Measurements from ENCODE around the gene CHRNG.
"Not testable (repeated sequence)": the region's sequence is repeated elsewhere in the genome, so short reads cannot be mapped to it uniquely, and the experiment has no call there.

Gene CHRNG

DNA sequence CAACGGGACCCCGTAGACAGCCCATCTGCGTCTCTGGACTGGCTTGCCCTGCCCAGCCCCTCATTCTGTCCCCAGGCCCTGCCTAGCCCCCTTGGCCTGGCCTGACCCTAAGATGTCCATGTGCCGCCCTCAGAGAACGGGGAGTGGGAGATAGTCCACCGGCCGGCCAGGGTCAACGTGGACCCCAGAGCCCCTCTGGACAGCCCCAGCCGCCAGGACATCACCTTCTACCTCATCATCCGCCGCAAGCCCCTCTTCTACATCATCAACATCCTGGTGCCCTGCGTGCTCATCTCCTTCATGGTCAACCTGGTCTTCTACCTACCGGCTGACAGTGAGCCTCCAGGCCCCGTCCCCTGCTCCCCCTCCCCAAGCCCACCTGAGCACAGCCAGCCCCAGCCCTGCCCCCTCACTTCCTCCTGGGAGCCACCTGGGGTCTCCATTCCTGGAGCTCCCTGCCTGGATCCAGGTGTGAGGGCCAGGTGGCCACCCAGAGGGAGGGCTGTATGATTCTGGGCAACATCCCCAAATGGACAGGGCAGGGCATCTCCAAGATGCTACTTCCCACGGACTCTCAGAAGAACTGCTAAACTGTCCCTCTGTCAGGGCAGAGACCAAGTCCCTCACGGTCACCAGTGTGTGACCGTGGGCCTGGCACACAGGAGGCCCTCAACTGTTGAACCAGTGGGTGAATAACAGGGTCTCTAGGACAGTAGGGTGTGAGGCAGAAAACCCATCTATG, 9.5 kb upstream of the CHRNG start:
- Histone ChIP-seq H3K27me3 (ENCODE audit: insufficient read depth, low read depth, severe bottlenecking) (no peaks in the 10 kb centered on the region), H3K36me3 (no peaks in the 10 kb centered on the region), H3K4me3 (ENCODE audit: low read depth, low read length) (no peak overlapping the region), H3K9me3 (ENCODE audit: severe bottlenecking) (no peaks in the 10 kb centered on the region), H3K27ac (no peak overlapping the region)
- TF ChIP-seq, protein P1, sequence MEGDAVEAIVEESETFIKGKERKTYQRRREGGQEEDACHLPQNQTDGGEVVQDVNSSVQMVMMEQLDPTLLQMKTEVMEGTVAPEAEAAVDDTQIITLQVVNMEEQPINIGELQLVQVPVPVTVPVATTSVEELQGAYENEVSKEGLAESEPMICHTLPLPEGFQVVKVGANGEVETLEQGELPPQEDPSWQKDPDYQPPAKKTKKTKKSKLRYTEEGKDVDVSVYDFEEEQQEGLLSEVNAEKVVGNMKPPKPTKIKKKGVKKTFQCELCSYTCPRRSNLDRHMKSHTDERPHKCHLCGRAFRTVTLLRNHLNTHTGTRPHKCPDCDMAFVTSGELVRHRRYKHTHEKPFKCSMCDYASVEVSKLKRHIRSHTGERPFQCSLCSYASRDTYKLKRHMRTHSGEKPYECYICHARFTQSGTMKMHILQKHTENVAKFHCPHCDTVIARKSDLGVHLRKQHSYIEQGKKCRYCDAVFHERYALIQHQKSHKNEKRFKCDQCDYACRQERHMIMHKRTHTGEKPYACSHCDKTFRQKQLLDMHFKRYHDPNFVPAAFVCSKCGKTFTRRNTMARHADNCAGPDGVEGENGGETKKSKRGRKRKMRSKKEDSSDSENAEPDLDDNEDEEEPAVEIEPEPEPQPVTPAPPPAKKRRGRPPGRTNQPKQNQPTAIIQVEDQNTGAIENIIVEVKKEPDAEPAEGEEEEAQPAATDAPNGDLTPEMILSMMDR (IDR thresholded peaks at IDR 0.05; ENCODE audit: low read depth, low read length) = no peak
- DNase-seq = no peak

DNA sequence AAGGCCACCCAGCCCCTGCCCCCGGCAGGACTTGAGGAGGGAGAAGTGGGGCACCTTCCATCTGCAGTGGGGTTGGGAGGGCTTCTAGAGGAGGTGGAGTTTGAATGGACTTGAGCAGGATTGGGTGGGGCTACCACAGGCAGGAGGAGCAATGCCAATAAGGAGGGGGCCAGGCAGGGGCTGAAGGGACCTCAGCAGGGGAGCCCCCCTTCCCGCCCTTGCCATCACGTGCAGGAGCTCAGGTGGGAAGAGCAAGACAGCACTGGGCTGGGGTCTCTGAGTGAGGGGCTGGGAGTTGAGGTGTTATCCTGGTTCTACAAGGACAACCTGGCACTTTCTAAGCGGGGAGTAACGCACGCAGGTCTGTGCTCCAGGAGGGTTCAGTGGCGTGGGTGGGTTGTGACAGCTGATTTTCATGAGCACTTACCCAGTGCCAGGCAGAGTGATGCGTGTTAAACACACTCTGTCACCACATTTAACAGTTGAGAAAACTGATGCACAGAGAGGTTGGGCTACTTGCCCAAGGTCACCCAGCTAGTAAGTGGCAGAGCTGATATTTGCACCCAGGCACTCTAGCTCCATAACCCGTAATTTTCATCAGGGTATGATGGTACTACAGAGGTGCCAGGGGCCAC, 8.7 kb upstream of the CHRNG start:
- no peak overlapping the region for H3K4me3 ChIP-seq (ENCODE audit: low read depth, low read length)
- no peaks in the 10 kb centered on the region for H3K9me3 ChIP-seq (ENCODE audit: severe bottlenecking)
- DNase-seq = no peak
- H3K27ac ChIP-seq = no peak overlapping the region
- H3K36me3 ChIP-seq = no peaks in the 10 kb centered on the region
- H3K27me3 ChIP-seq (ENCODE audit: insufficient read depth, low read depth, severe bottlenecking) = no peaks in the 10 kb centered on the region
- TF ChIP-seq, protein P1 (IDR thresholded peaks at IDR 0.05; ENCODE audit: low read depth, low read length) = no peak

DNA sequence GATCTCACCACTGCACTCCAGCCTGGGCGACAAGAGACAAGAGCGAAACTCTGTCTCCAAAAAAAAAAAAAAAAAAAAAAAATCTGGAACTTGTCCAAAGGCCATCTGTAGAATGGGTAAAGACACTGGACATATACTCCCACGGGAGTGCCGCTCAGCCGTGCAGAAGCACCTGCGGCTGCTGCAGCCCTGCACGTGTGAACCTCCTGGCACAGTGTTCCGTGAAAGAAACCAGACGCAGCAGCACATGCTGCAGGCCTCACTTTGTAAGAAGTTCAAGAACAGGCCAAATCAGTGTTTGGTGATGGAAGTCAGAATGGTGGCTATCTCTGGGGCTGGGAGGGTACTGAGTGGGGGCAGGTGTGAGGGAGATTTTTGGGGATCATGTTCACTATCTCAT, 7.1 kb upstream of the CHRNG start:
- H3K27me3 ChIP-seq (ENCODE audit: insufficient read depth, low read depth, severe bottlenecking) = no peaks in the 10 kb centered on the region
- H3K36me3 ChIP-seq = no peaks in the 10 kb centered on the region
- DNase-seq = no peak
- no peak overlapping the region for H3K27ac ChIP-seq
- H3K4me3 ChIP-seq (ENCODE audit: low read depth, low read length) = no peak overlapping the region
- no peaks in the 10 kb centered on the region for H3K9me3 ChIP-seq (ENCODE audit: severe bottlenecking)
- TF ChIP-seq, protein P1 (IDR thresholded peaks at IDR 0.05; ENCODE audit: low read depth, low read length) = no peak

DNA sequence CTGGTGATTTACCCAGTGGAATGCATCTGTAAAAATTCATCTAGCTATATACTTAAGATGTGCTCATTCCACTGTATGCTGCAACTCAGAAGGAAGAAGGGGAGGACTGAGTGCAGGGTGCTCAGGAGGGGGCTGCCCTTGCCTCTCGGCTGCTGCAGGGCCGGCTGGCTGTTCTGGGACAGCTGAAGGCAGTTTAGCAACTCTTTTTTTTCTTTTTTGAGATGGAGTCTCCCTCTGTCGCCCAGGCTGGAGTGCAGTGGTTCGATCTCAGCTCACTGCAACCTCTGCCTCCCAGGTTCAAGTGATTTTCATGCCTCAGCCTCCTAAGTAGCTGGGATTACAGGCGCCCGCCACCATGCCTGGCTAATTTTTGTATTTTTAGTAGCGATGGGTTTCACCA, 6.7 kb upstream of the CHRNG start:
- DNase-seq; H3K4me3 ChIP-seq (ENCODE audit: low read depth, low read length); H3K9me3 ChIP-seq (ENCODE audit: severe bottlenecking); H3K27ac ChIP-seq; H3K36me3 ChIP-seq; H3K27me3 ChIP-seq (ENCODE audit: insufficient read depth, low read depth, severe bottlenecking): not testable (repeated sequence)

DNA sequence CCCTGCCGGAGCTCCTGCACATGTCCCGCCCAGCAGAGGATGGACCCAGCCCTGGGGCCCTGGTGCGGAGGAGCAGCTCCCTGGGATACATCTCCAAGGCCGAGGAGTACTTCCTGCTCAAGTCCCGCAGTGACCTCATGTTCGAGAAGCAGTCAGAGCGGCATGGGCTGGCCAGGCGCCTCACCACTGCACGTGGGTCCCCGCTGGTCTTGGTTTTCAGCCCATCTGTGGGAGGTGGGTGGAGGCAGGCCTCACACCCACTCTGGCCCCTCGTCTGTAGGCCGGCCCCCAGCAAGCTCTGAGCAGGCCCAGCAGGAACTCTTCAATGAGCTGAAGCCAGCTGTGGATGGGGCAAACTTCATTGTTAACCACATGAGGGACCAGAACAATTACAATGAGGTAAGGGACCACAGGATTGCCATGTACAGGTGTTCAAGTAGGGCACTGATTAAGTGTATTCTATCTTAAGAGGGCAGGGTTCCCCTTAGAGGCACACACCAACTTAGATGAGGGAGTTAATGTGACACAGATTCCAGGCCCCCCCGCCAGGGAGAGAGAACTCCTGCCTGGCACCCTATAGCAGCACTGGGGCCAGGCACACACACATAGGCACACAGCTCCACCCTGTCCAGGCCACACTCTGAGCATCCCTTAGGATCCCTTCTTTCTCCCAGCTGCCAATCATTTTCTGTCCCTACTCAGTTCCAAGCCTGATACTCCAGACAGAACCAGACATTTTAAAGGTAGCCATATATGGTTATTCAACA, 5.4 kb upstream of the CHRNG start:
- Histone ChIP-seq H3K36me3 (no peaks in the 10 kb centered on the region), H3K27ac (no peak overlapping the region), H3K27me3 (ENCODE audit: insufficient read depth, low read depth, severe bottlenecking) (no peaks in the 10 kb centered on the region), H3K4me3 (ENCODE audit: low read depth, low read length) (no peak overlapping the region), H3K9me3 (ENCODE audit: severe bottlenecking) (no peaks in the 10 kb centered on the region)
- no peak for DNase-seq
- TF ChIP-seq, protein P1 (IDR thresholded peaks at IDR 0.05; ENCODE audit: low read depth, low read length) = no peak

DNA sequence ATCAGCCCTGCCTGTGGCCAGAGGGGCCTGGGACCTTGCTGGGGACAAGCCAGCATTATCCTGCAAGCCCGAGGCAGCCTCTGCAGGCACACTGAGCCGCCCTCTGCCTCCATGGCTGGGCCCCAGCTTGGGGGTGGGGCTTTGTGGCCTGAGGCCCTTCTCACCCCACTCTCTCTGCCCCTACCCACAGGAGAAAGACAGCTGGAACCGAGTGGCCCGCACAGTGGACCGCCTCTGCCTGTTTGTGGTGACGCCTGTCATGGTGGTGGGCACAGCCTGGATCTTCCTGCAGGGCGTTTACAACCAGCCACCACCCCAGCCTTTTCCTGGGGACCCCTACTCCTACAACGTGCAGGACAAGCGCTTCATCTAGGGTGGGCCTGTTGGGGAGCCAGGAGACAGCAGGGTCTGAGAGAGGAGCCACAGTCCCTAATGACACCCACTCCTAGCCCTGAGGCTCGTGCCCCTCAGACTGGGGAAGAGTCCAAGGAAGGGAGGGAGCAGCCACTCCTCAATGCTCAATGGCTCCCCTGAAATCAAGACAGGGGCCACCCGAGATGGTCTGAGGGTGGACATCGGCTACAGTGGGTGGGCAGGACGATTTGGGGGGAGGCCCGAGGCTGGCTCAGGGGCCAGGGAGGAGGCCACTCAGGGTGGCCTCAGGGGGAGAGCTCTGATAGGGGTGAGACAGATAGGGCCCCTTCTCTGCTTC, 4.4 kb upstream of the CHRNG start:
- Histone ChIP-seq H3K9me3 (ENCODE audit: severe bottlenecking) (no peaks in the 10 kb centered on the region), H3K27ac (no peak overlapping the region), H3K36me3 (no peaks in the 10 kb centered on the region), H3K4me3 (ENCODE audit: low read depth, low read length) (no peak overlapping the region), H3K27me3 (ENCODE audit: insufficient read depth, low read depth, severe bottlenecking) (no peaks in the 10 kb centered on the region)
- TF ChIP-seq, protein P1 (IDR thresholded peaks at IDR 0.05; ENCODE audit: low read depth, low read length) = no peak
- no peak for DNase-seq

All from WERI-Rb-1 (cell line).